ENCODE data around the gene PRKAR1B.

DNA sequence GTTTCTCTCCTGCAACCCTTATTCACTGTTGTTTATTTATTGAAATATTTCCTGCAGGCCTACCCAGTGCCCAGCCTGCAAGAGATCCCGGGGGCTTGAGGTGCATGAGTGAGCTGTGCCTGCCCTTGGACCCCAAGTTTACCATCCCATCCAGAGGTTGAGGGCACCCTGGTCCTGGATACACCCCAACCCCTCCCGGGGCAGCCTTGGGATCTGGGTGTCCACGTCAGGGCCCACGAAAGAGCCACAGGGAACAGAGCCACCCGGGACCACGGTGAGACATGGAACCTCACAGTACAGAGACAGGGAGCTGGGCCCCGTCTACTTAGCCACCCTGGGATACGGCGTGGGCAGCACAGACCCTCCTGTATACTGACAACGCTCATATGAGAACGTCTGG lies 178.7 kb downstream of the PRKAR1B start:
- TF ChIP-seq, protein P1, sequence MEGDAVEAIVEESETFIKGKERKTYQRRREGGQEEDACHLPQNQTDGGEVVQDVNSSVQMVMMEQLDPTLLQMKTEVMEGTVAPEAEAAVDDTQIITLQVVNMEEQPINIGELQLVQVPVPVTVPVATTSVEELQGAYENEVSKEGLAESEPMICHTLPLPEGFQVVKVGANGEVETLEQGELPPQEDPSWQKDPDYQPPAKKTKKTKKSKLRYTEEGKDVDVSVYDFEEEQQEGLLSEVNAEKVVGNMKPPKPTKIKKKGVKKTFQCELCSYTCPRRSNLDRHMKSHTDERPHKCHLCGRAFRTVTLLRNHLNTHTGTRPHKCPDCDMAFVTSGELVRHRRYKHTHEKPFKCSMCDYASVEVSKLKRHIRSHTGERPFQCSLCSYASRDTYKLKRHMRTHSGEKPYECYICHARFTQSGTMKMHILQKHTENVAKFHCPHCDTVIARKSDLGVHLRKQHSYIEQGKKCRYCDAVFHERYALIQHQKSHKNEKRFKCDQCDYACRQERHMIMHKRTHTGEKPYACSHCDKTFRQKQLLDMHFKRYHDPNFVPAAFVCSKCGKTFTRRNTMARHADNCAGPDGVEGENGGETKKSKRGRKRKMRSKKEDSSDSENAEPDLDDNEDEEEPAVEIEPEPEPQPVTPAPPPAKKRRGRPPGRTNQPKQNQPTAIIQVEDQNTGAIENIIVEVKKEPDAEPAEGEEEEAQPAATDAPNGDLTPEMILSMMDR (conservative IDR thresholded peaks at IDR 0.05; ENCODE audit: low read length), result no peak
- TF ChIP-seq EZH2phosphoT487 (IDR thresholded peaks at IDR 0.05; ENCODE audit: borderline replicate concordance, low read depth, low read length), result no peak
